HG02970 (cell line): Measurements from ENCODE around the gene FOXD4L6.
A peak's percentile ranks its signal among the peaks of the same experiment; 100 is the strongest.
"Not testable (repeated sequence)": the region's sequence is repeated elsewhere in the genome, so short reads cannot be mapped to it uniquely, and the experiment has no call there.

Experiments
- ATAC-seq: cut with Tn5 transposase; IDR thresholded peaks from one replicate; pipeline ENCODE4 v1.9.1; 2021; ENCODE audit warnings: mild to moderate bottlenecking, moderate library complexity, moderate number of reproducible peaks; ENCODE audit not compliant: unreplicated experiment, low FRiP score

The FOXD4L6 gene

GRCh38 chr9:41104542-41104941 lies 23.9 kb downstream of the FOXD4L6 start:
- not testable (repeated sequence) for ATAC-seq

GRCh38 chr9:41100508-41100907 lies 28.0 kb downstream of the FOXD4L6 start:
- not testable (repeated sequence) for ATAC-seq

- not testable (repeated sequence) for ATAC-seq
Observed at GRCh38 chr9:41098759-41099158, 29.7 kb downstream of the FOXD4L6 start.

GRCh38 chr9:41095060-41095459 lies 33.4 kb downstream of the FOXD4L6 start:
- not testable (repeated sequence) for ATAC-seq

- ATAC-seq, result not testable (repeated sequence)
Observed at GRCh38 chr9:41094010-41094773, 34.3 kb downstream of the FOXD4L6 start.

- not testable (repeated sequence) for ATAC-seq
Observed at GRCh38 chr9:41090922-41091321, 37.6 kb downstream of the FOXD4L6 start.

- ATAC-seq, result not testable (repeated sequence)
Observed at GRCh38 chr9:41090386-41090785, 38.1 kb downstream of the FOXD4L6 start.

- ATAC-seq, result peak; percentile 51
Observed at GRCh38 chr9:41088450-41089059, 39.9 kb downstream of the FOXD4L6 start.

GRCh38 chr9:41087929-41088328 lies 40.6 kb downstream of the FOXD4L6 start:
- not testable (repeated sequence) for ATAC-seq

- not testable (repeated sequence) for ATAC-seq
Observed at GRCh38 chr9:41087157-41087780, 41.2 kb downstream of the FOXD4L6 start.

- ATAC-seq, result not testable (repeated sequence)
Observed at GRCh38 chr9:41086685-41087084, 41.8 kb downstream of the FOXD4L6 start.

- not testable (repeated sequence) for ATAC-seq
Observed at GRCh38 chr9:41086215-41086614, 42.3 kb downstream of the FOXD4L6 start.

GRCh38 chr9:41082358-41082757 lies 46.1 kb downstream of the FOXD4L6 start:
- ATAC-seq, result not testable (repeated sequence)

- not testable (repeated sequence) for ATAC-seq
Observed at GRCh38 chr9:41079464-41079863, 49.0 kb downstream of the FOXD4L6 start.

GRCh38 chr9:41077586-41077985 lies 50.9 kb downstream of the FOXD4L6 start:
- not testable (repeated sequence) for ATAC-seq
